Right lobe of liver (tissue), 4 donors: Measurements from ENCODE around the gene NEDD4L.

Source experiments
- POLR2A ChIP-seq: fragments of 450-650 bp; IDR thresholded peaks from one replicate; pipeline ENCODE4 v1.6.1; 2017; ENCODE audit warnings: antibody characterized with exemption, mild to moderate bottlenecking
- TF ChIP-seq, protein P1 (sequence below), 4 donors: fragments of 200-600 bp in 3 of 4; fragments of 450-650 bp in 1 of 4; IDR thresholded peaks; one replicate each; pipeline versions ENCODE4 v1.5.1 to v1.8.0; 2016 to 2022; ENCODE audit warnings: antibody characterized with exemption in 4 of 4, mild to moderate bottlenecking in 2 of 4
- donor health status: DM: no; HTN: no; CAD: no.
- donor health status: DM: no; HTN: no; CAD: no.
- donor health status: DM: no; HTN: yes; CAD: no.

GRCh38 chr18:58225101-58225500, 181.1 kb downstream of the NEDD4L start:
- no peak for TF ChIP-seq POLR2A
- TF ChIP-seq, protein P1, sequence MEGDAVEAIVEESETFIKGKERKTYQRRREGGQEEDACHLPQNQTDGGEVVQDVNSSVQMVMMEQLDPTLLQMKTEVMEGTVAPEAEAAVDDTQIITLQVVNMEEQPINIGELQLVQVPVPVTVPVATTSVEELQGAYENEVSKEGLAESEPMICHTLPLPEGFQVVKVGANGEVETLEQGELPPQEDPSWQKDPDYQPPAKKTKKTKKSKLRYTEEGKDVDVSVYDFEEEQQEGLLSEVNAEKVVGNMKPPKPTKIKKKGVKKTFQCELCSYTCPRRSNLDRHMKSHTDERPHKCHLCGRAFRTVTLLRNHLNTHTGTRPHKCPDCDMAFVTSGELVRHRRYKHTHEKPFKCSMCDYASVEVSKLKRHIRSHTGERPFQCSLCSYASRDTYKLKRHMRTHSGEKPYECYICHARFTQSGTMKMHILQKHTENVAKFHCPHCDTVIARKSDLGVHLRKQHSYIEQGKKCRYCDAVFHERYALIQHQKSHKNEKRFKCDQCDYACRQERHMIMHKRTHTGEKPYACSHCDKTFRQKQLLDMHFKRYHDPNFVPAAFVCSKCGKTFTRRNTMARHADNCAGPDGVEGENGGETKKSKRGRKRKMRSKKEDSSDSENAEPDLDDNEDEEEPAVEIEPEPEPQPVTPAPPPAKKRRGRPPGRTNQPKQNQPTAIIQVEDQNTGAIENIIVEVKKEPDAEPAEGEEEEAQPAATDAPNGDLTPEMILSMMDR (IDR thresholded peaks at IDR 0.05), result no peak
